HG02970 (cell line): ENCODE results near the gene SNORC.

Source experiments
- ATAC-seq: cut with Tn5 transposase; IDR thresholded peaks from one replicate; pipeline ENCODE4 v1.9.1; 2021; ENCODE audit warnings: mild to moderate bottlenecking, moderate library complexity, moderate number of reproducible peaks; ENCODE audit not compliant: unreplicated experiment, low FRiP score

The SNORC gene

DNA sequence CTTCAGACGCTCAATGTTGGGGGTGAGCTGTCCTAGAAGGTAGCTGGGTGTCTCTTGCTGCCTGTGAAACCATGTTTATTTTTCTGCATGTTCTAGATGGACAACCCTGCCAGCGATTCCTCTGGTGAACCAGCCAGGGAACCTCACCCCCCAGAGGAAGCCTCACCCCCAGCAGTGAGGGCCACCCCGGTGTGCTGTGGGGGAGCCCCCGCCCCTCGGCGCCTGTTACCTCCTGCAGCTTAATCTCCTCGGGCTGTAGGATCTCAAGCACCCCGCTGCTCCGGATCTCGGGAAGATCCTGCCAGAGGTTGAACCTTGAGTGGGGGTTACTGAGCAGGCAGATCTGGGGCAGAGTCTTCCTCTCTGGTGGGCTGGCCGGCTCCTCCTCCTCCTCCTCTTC is 50.0 kb downstream of the SNORC start:
- ATAC-seq: no peak

GRCh38 chr2:232920760-232921159 is 50.7 kb downstream of the SNORC start:
- ATAC-seq: no peak

GRCh38 chr2:232924433-232924832 is 54.4 kb downstream of the SNORC start:
- ATAC-seq: no peak

- no peak for ATAC-seq
These were observed 55.2 kb downstream of the SNORC start for GRCh38 chr2:232925153-232925820.

DNA sequence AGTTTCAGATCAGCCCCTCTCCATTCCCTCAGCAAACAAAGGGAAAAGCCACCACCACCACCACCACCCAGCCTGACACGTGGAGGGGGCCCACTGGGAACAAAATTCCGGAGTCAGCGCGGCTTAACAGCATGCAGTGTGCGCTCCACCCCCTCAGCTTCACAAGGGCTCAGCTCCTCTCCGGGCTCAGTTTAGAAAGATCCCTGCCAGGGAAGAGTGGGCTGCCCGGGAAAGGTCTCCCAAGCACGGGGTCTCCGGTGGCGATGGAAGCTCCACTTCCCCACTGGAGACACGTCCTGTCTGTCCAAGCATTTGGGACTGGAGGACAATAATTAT is 55.7 kb downstream of the SNORC start:
- no peak for ATAC-seq

GRCh38 chr2:232926431-232926939 is 56.4 kb downstream of the SNORC start:
- no peak for ATAC-seq

GRCh38 chr2:232927032-232927792 is 57.1 kb downstream of the SNORC start:
- no peak for ATAC-seq

DNA sequence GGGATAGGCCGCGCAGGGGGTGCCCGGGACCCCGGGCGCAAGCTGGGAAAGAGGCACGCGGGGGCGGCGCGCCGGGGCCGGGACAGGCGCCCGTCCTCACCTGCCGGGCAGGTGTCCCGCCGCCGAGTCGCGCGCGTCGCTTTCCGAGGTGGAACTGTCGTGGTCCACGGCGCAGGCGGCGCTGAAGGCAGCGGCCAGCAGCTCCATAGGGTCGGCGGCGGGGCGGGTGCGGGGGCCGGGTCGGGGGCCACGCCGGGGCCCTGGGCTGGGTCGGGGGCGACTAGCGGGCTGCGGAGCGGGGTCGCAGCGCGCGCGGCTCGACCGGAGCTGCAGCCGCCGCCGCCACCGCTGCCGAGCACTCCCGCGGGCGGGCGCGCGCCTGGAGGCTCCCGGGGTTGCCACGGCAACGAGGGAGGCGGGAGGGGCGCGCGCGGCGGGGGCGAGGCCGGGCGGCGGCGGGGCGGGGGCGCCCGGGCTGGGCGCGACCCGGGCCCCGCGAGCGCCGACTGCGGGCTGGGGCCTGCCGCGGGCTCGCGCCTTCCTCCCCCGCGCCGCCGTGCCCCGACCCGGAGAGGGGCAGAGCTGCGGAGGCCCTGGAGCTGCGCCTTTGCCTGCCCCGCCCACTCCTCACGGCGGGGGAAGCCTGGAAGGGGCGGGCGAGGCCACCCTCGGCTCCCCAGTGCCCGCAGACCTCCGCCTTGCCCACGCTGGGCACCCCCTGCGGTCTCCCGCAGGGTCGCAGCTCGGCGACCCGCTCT is 57.9 kb downstream of the SNORC start:
- ATAC-seq: no peak
